Upper lobe of left lung (tissue), 6 donors: ENCODE data around the gene LSM5. TPM values are rescaled to one million over a fixed set of nuclear protein-coding genes. Genes with fewer than 3 reads are reported as not detected.

Experiments
- ATAC-seq, 2 donors: fragments of 200-7000 bp; cut with Tn5 transposase; one replicate each; pipeline ENCODE4 v1.9.1; 2022; ENCODE audit warnings: mild to moderate bottlenecking in 2 of 2, moderate library complexity in 2 of 2; ENCODE audit not compliant: low FRiP score in 2 of 2
- DNase-seq, 2 donors: peaks; one replicate each; pipeline ENCODE4 v3.0.0-alpha.2; 2019 to 2020
- H3K27ac ChIP-seq, 4 donors: fragments of 200-600 bp; sonication (generic); one replicate each; pipeline ENCODE4 v1.5.1; 2016 to 2019
- H3K27me3 ChIP-seq, 4 donors: fragments of 200-600 bp; sonication (generic); one replicate each; pipeline ENCODE4 v1.5.1; 2017 to 2019
- H3K36me3 ChIP-seq, 4 donors: fragments of 200-600 bp; sonication (generic); one replicate each; pipeline ENCODE4 v1.5.1; 2016 to 2019
- H3K4me1 ChIP-seq, 4 donors: fragments of 200-600 bp; sonication (generic); one replicate each; pipeline ENCODE4 v1.5.1; 2018 to 2019
- H3K4me3 ChIP-seq, 4 donors: fragments of 200-600 bp; sonication (generic); one replicate each; pipeline ENCODE4 v1.5.1; 2017 to 2019; ENCODE audit warnings: mild to moderate bottlenecking in 2 of 4, moderate library complexity in 1 of 4
- H3K9me3 ChIP-seq, 4 donors: fragments of 200-600 bp; sonication (generic); one replicate each; pipeline ENCODE4 v1.5.1; 2018 to 2019
- CTCF ChIP-seq, 6 experiments: fragments of 450-650 bp in 4 of 6; fragments of 200-600 bp in 2 of 6; sonication (generic) in 2 of 6; IDR thresholded peaks; one replicate each; pipeline ENCODE4 v1.5.1; 2016 to 2019; ENCODE audit warnings: antibody characterized with exemption in 6 of 6
- EP300 ChIP-seq, 4 donors: sonication (generic); formaldehyde crosslinking; IDR thresholded peaks; one replicate each; pipeline ENCODE4 v1.5.1; 2017; ENCODE audit warnings: antibody characterized with exemption in 4 of 4, control low read depth in 2 of 4
- POLR2A ChIP-seq, 4 donors: fragments of 450-650 bp; IDR thresholded peaks; one replicate each; pipeline ENCODE4 v1.5.1; 2016 to 2017; ENCODE audit warnings: antibody characterized with exemption in 4 of 4, mild to moderate bottlenecking in 2 of 4
- POLR2AphosphoS5 ChIP-seq, 2 donors: sonication (generic); formaldehyde crosslinking; IDR thresholded peaks; one replicate each; pipeline ENCODE4 v1.5.1; 2017; ENCODE audit warnings: antibody characterized with exemption in 2 of 2
- WGBS, 2 donors: methylation state at CpG; one replicate each; pipeline ENCODE4 v1.1.5; 2017 to 2018; 5-methylcytosine and 5-hydroxymethylcytosine counted together
- total RNA-seq, 6 donors: library from RNA; depleted of rRNA in 4 of 6; stranded (reverse); fragments of >200 nt in 4 of 6; gene quantifications; one replicate each; pipeline versions ENCODE4 v1.1.0 to v1.2.1, GENCODE V29; 2016 to 2021
- donor health status: DM: no; HTN: no; CAD: no; lungs with moderate emphysema.
- donor health status: DM: no; HTN: yes; CAD: no; lungs with severe emphysema.

LSM5 gene
- total RNA-seq, 6 donors from 2014 or later, result 2.1 to 26.4 (median 13.8) TPM

DNA sequence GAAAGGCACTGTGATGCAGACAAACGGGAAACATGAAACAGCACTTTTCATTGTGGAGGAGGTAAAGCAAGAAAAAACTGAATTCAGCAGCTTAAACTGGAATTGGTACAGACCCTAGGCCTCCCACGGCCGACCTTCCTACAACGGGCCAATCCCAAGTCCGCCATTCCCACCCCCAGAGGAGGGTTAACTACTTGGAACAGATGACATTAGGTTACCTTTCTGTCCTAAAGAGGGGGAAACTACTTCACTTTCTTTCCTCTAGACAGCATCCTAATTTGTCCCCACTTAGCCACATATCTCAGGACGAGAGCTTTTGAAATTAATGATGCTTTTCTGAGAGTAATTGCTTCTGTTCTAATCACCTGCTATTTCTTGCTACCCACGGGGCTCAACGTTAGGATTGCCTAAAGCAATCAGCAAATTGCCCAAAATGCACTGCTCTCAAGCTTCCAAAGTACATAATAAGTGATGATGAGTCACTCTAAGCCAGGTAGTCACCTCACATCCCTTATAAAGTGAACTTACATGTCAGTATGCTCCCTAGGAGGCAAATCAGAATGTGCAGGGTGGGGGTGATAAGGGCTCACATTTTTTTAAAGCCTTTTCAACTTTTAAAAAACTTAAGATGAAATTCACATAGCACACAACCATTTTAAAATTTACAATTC lies 36.7 kb downstream of the LSM5 start:
- 55 to 70% methylated on average over 8 of the region's 8 CpGs for WGBS, 2 donors
- Histone ChIP-seq H3K4me1 (no peaks in the 10 kb centered on the region), H3K27me3 (no peaks in the 10 kb centered on the region), H3K9me3 (no peaks in the 10 kb centered on the region), H3K36me3 (no peaks in the 10 kb centered on the region), H3K4me3 (no peak overlapping the region), H3K27ac (no peak overlapping the region)
- DNase-seq (no peak), ATAC-seq (no peak)
- no peak for TF ChIP-seq POLR2AphosphoS5 (IDR thresholded peaks at IDR 0.05)
- TF ChIP-seq CTCF (IDR thresholded peaks at IDR 0.05), result no peak
- TF ChIP-seq EP300 (IDR thresholded peaks at IDR 0.05), result no peak
- no peak for TF ChIP-seq POLR2A (IDR thresholded peaks at IDR 0.05)

GRCh38 chr7:32447218-32447617 lies 43.0 kb downstream of the LSM5 start:
- 69 to 92% methylated on average over 2 of the region's 2 CpGs for WGBS, 2 donors
- no peak for TF ChIP-seq CTCF (IDR thresholded peaks at IDR 0.05)
- no peak for TF ChIP-seq EP300 (IDR thresholded peaks at IDR 0.05)
- TF ChIP-seq POLR2AphosphoS5 (IDR thresholded peaks at IDR 0.05), result no peak
- no peak for TF ChIP-seq POLR2A (IDR thresholded peaks at IDR 0.05)
- H3K9me3 ChIP-seq, result no peaks in the 10 kb centered on the region
- DNase-seq (no peak), ATAC-seq (no peak)
- H3K36me3 ChIP-seq, result no peaks in the 10 kb centered on the region
- H3K27me3 ChIP-seq, result no peaks in the 10 kb centered on the region
- H3K27ac ChIP-seq, result no peak overlapping the region
- H3K4me3 ChIP-seq, result no peak overlapping the region
- no peaks in the 10 kb centered on the region for H3K4me1 ChIP-seq

- Histone ChIP-seq H3K27me3 (no peaks in the 10 kb centered on the region), H3K9me3 (no peaks in the 10 kb centered on the region), H3K4me3 (no peak overlapping the region), H3K27ac (no peak overlapping the region), H3K36me3 (no peaks in the 10 kb centered on the region), H3K4me1 (no peaks in the 10 kb centered on the region)
- TF ChIP-seq CTCF (IDR thresholded peaks at IDR 0.05) (no peak), EP300 (IDR thresholded peaks at IDR 0.05) (no peak), POLR2A (IDR thresholded peaks at IDR 0.05) (no peak), POLR2AphosphoS5 (IDR thresholded peaks at IDR 0.05) (no peak)
- no peak for ATAC-seq
- DNase-seq, result no peak
- WGBS, 2 donors, result 87 to 90% methylated on average over 5 of the region's 5 CpGs
Observed at GRCh38 chr7:32436146-32436928, 53.8 kb downstream of the LSM5 start.

Other genes with a start within 250 kb of the LSM5 start
- gene AVL9, start 5.1 kb upstream of the LSM5 start, total RNA-seq, result 10 to 100 TPM; 26.9 to 68.1 (median 37.1) TPM